Measurements from ENCODE around the gene PID1.

PID1 gene

GRCh38 chr2:229261076-229261475 lies 10.0 kb downstream of the PID1 start:
- DNase-seq (ENCODE audit: low spot score) = no peak

GRCh38 chr2:229257985-229258384 lies 13.1 kb downstream of the PID1 start:
- DNase-seq (ENCODE audit: low spot score) = no peak

GRCh38 chr2:229256376-229256775 lies 14.7 kb downstream of the PID1 start:
- DNase-seq (ENCODE audit: low spot score) = no peak

- DNase-seq (ENCODE audit: low spot score) = no peak
Observed at GRCh38 chr2:229254206-229254605, 16.9 kb downstream of the PID1 start.

GRCh38 chr2:229252996-229253395 lies 18.1 kb downstream of the PID1 start:
- no peak for DNase-seq (ENCODE audit: low spot score)

- DNase-seq (ENCODE audit: low spot score) = no peak
Observed at GRCh38 chr2:229252280-229252679, 18.8 kb downstream of the PID1 start.

- DNase-seq (ENCODE audit: low spot score) = no peak
Observed at GRCh38 chr2:229249536-229249935, 21.6 kb downstream of the PID1 start.

- no peak for DNase-seq (ENCODE audit: low spot score)
Observed at GRCh38 chr2:229246334-229246733, 24.8 kb downstream of the PID1 start.

GRCh38 chr2:229244975-229245374 lies 26.1 kb downstream of the PID1 start:
- DNase-seq (ENCODE audit: low spot score) = no peak

- peak; percentile 8 for DNase-seq (ENCODE audit: low spot score)
Observed at GRCh38 chr2:229243890-229244560, 27.1 kb downstream of the PID1 start.

GRCh38 chr2:229240984-229241491 lies 30.0 kb downstream of the PID1 start:
- DNase-seq (ENCODE audit: low spot score) = no peak

GRCh38 chr2:229239021-229239420 lies 32.1 kb downstream of the PID1 start:
- DNase-seq (ENCODE audit: low spot score) = no peak

GRCh38 chr2:229237270-229237669 lies 33.8 kb downstream of the PID1 start:
- no peak for DNase-seq (ENCODE audit: low spot score)

- DNase-seq (ENCODE audit: low spot score) = peak; percentile 4
Observed at GRCh38 chr2:229235131-229235914, 35.8 kb downstream of the PID1 start.

GRCh38 chr2:229231885-229232284 lies 39.2 kb downstream of the PID1 start:
- no peak for DNase-seq (ENCODE audit: low spot score)

- DNase-seq (ENCODE audit: low spot score) = no peak
Observed at GRCh38 chr2:229231328-229231868, 39.7 kb downstream of the PID1 start.

GRCh38 chr2:229230911-229231310 lies 40.2 kb downstream of the PID1 start:
- DNase-seq (ENCODE audit: low spot score) = no peak

- DNase-seq (ENCODE audit: low spot score) = no peak
Observed at GRCh38 chr2:229230256-229230655, 40.8 kb downstream of the PID1 start.

GRCh38 chr2:229226382-229226781 lies 44.7 kb downstream of the PID1 start:
- DNase-seq (ENCODE audit: low spot score) = no peak

GRCh38 chr2:229223107-229223506 lies 48.0 kb downstream of the PID1 start:
- DNase-seq (ENCODE audit: low spot score) = no peak

- DNase-seq (ENCODE audit: low spot score) = no peak
Observed at GRCh38 chr2:229221641-229222040, 49.4 kb downstream of the PID1 start.

GRCh38 chr2:229220254-229220653 lies 50.8 kb downstream of the PID1 start:
- no peak for DNase-seq (ENCODE audit: low spot score)

- DNase-seq (ENCODE audit: low spot score) = no peak
Observed at GRCh38 chr2:229218329-229218921, 52.7 kb downstream of the PID1 start.

All from hepatic stellate cell (primary cell).